GM23248 (cell line): ENCODE results near the gene ARID4B. TPM values are rescaled to one million over a fixed set of nuclear protein-coding genes. Genes with fewer than 3 reads are reported as not detected.
"Not testable (repeated sequence)": the region's sequence is repeated elsewhere in the genome, so short reads cannot be mapped to it uniquely, and the experiment has no call there.

ENCODE experiments used
- DNase-seq: peaks from one replicate; pipeline ENCODE4 v3.0.0-alpha.2; 2015
- H2AFZ ChIP-seq: fragments of 200-600 bp; sonication (generic); 2 replicates; pipeline ENCODE4 v1.6.1; 2016; ENCODE audit warnings: antibody characterized with exemption
- H3F3A ChIP-seq: fragments of 200-600 bp; sonication (generic); 2 replicates; pipeline ENCODE4 v1.6.1; 2016; ENCODE audit warnings: mild to moderate bottlenecking, antibody characterized with exemption, mixed run types; ENCODE audit not compliant: insufficient read depth
- H3K27ac ChIP-seq: fragments of 200-600 bp; sonication (generic); 2 replicates; pipeline ENCODE4 v1.5.1; 2016; ENCODE audit warnings: mild to moderate bottlenecking
- H3K27me3 ChIP-seq: fragments of 200-600 bp; sonication (generic); replicated peaks from 2 replicates; pipeline ENCODE4 v1.6.1; 2016; ENCODE audit warnings: mild to moderate bottlenecking; ENCODE audit not compliant: insufficient read depth
- H3K36me3 ChIP-seq: fragments of 200-600 bp; sonication (generic); 2 replicates; pipeline ENCODE4 v1.6.1; 2016; ENCODE audit warnings: low read depth, mild to moderate bottlenecking
- H3K4me1 ChIP-seq: fragments of 200-600 bp; sonication (generic); 2 replicates; pipeline ENCODE4 v1.6.1; 2016; ENCODE audit warnings: mild to moderate bottlenecking; ENCODE audit not compliant: insufficient read depth
- H3K4me2 ChIP-seq: fragments of 200-600 bp; sonication (generic); one replicate; pipeline ENCODE4 v1.6.1; 2016; ENCODE audit warnings: mild to moderate bottlenecking; ENCODE audit not compliant: unreplicated experiment
- H3K4me3 ChIP-seq: fragments of 200-600 bp; sonication (generic); 2 replicates; pipeline ENCODE4 v1.5.1; 2016; ENCODE audit warnings: mild to moderate bottlenecking
- H3K79me2 ChIP-seq: fragments of 200-600 bp; sonication (generic); 2 replicates; pipeline ENCODE4 v1.6.1; 2016; ENCODE audit warnings: mild to moderate bottlenecking; ENCODE audit not compliant: insufficient read depth
- H3K9ac ChIP-seq: fragments of 200-600 bp; sonication (generic); 2 replicates; pipeline ENCODE4 v1.6.1; 2016; ENCODE audit warnings: mild to moderate bottlenecking
- H3K9me2 ChIP-seq: fragments of 200-600 bp; sonication (generic); 2 replicates; pipeline ENCODE4 v1.6.1; 2016; ENCODE audit warnings: mixed run types, mild to moderate bottlenecking, moderate library complexity; ENCODE audit not compliant: insufficient read depth
- H3K9me3 ChIP-seq: fragments of 200-600 bp; sonication (generic); one replicate; pipeline ENCODE4 v1.6.1; 2017; ENCODE audit warnings: low read depth
- H4K20me1 ChIP-seq: fragments of 200-600 bp; sonication (generic); 2 replicates; pipeline ENCODE4 v1.6.0; 2016; ENCODE audit not compliant: insufficient read depth
- EZH2 ChIP-seq: fragments of 200-600 bp; sonication (generic); IDR thresholded peaks from 2 replicates; pipeline ENCODE4 v1.6.1; 2018; ENCODE audit warnings: antibody characterized with exemption, mild to moderate bottlenecking; ENCODE audit not compliant: insufficient read depth, poor library complexity, severe bottlenecking
- EZH2phosphoT487 ChIP-seq: fragments of 200-600 bp; sonication (generic); IDR thresholded peaks from 2 replicates; pipeline ENCODE4 v1.6.1; 2018; ENCODE audit warnings: antibody characterized with exemption, moderate library complexity, mild to moderate bottlenecking, low read depth; ENCODE audit not compliant: insufficient read depth
- WGBS, 2 experiments: methylation state at CpG; one replicate each; pipeline ENCODE4 v1.1.6; 2015 to 2017; ENCODE audit warnings: low lambda C conversion rate in 2 of 2, low coverage in 1 of 2; ENCODE audit errors: missing lambda C conversion rate in 2 of 2; 5-methylcytosine and 5-hydroxymethylcytosine counted together
- in situ Hi-C: fragments of 300-500 bp; cut with MboI; formaldehyde crosslinking; loops from 2 replicates; pipeline ENCODE4 v1.15.0; 2020
- polyA plus RNA-seq: library from polyadenylated mRNA; unstranded; fragments of >200 nt; fragmentation: Nextera tagmentation; extraction: Ambion mirVana; gene quantifications from 2 replicates; pipeline ENCODE4 v1.2.1, GENCODE V29; 2016
- total RNA-seq: library from RNA; depleted of rRNA; stranded (reverse); fragments of >200 nt; shearing (Covaris generic); gene quantifications from 2 replicates; pipeline ENCODE4 v1.2.3, GENCODE V29; 2014

The ARID4B gene
- total and polyA plus RNA-seq, 2 experiments from 2014 or later, result 17.8 to 25.6 TPM

- Histone ChIP-seq H3K79me2 (peaks cover 11% of the 10 kb centered on the region; the same call in 1 of the 2 replicates), H3K4me2 (no peak overlapping the region), H2AFZ (no peak overlapping the region), H3F3A (no peaks in the 10 kb centered on the region), H3K27ac (no peak overlapping the region), H4K20me1 (no peaks in the 10 kb centered on the region), H3K9me2 (no peaks in the 10 kb centered on the region), H3K4me1 (no peaks in the 10 kb centered on the region), H3K36me3 (peaks cover 30% of the 10 kb centered on the region), H3K27me3 (no peaks in the 10 kb centered on the region), H3K4me3 (no peak overlapping the region), H3K9me3 (no peaks in the 10 kb centered on the region), H3K9ac (no peak overlapping the region)
- 96 to 97% methylated on average over 4 of the region's 4 CpGs for WGBS, 2 experiments
- in situ Hi-C loops, result no loop called here
- no peak for TF ChIP-seq EZH2
- peak; percentile 44 for DNase-seq
Measured at GRCh38 chr1:235206533-235207208, 121.3 kb downstream of the ARID4B start.

GRCh38 chr1:235205687-235206086, 122.3 kb downstream of the ARID4B start:
- no peak overlapping the region for H2AFZ ChIP-seq
- H3K79me2 ChIP-seq, result peaks cover 11% of the 10 kb centered on the region; the same call in 1 of the 2 replicates
- DNase-seq, result no peak
- no peaks in the 10 kb centered on the region for H3K27me3 ChIP-seq
- no peaks in the 10 kb centered on the region for H3K9me2 ChIP-seq
- no peaks in the 10 kb centered on the region for H3K4me1 ChIP-seq
- no peaks in the 10 kb centered on the region for H3F3A ChIP-seq
- H3K4me2 ChIP-seq, result no peak overlapping the region
- no peaks in the 10 kb centered on the region for H4K20me1 ChIP-seq
- no peak for TF ChIP-seq EZH2phosphoT487
- no peak for TF ChIP-seq EZH2
- H3K36me3 ChIP-seq, result peaks cover 23% of the 10 kb centered on the region
- H3K9me3 ChIP-seq, result no peaks in the 10 kb centered on the region
- no peak overlapping the region for H3K4me3 ChIP-seq
- no peak overlapping the region for H3K27ac ChIP-seq
- 96 to 98% methylated on average over 3 of the region's 3 CpGs for WGBS, 2 experiments
- in situ Hi-C loops, result no loop called here
- H3K9ac ChIP-seq, result no peak overlapping the region

GRCh38 chr1:235203428-235203827, 124.6 kb downstream of the ARID4B start:
- Histone ChIP-seq H3K27me3 (no peaks in the 10 kb centered on the region), H3K9ac (no peak overlapping the region), H3K4me3 (no peak overlapping the region), H3K9me2 (no peaks in the 10 kb centered on the region), H3K27ac (no peak overlapping the region), H3K4me2 (no peak overlapping the region), H3F3A (0 out of 2 replicates have a peak, but pooled peaks cover 6% of the 10 kb centered on the region), H3K4me1 (no peaks in the 10 kb centered on the region), H3K9me3 (no peaks in the 10 kb centered on the region), H4K20me1 (no peaks in the 10 kb centered on the region), H3K79me2 (peaks cover 11% of the 10 kb centered on the region; the same call in 1 of the 2 replicates), H3K36me3 (0 out of 2 replicates have a peak, but pooled peaks cover 17% of the 10 kb centered on the region), H2AFZ (no peak overlapping the region)
- no peak for DNase-seq
- in situ Hi-C loops, result no loop called here
- TF ChIP-seq EZH2 (no peak), EZH2phosphoT487 (no peak)
- 98 to 100% methylated on average over 1 of the region's 1 CpG for WGBS, 2 experiments

- H3F3A ChIP-seq, H3K27ac ChIP-seq, in situ Hi-C loops, H2AFZ ChIP-seq, H4K20me1 ChIP-seq, H3K4me2 ChIP-seq, H3K4me1 ChIP-seq, H3K4me3 ChIP-seq, H3K9me3 ChIP-seq, DNase-seq, H3K9me2 ChIP-seq, H3K27me3 ChIP-seq, H3K9ac ChIP-seq: not testable (repeated sequence)
- WGBS, 2 experiments, result 93% methylated on average over 5 of the region's 5 CpGs
- peaks cover 11% of the 10 kb centered on the region; the same call in 1 of the 2 replicates for H3K79me2 ChIP-seq
- 0 out of 2 replicates have a peak, but pooled peaks cover 17% of the 10 kb centered on the region for H3K36me3 ChIP-seq
Measured at GRCh38 chr1:235202447-235202846, 125.5 kb downstream of the ARID4B start.
